ENCODE results near the gene FILIP1.

FILIP1 gene

GRCh38 chr6:75262716-75263400 lies 230.7 kb downstream of the FILIP1 start:
- no peak overlapping the region for H3K27ac ChIP-seq
- TF ChIP-seq ZFX (IDR thresholded peaks at IDR 0.05) = no peak
- TF ChIP-seq, protein P1, sequence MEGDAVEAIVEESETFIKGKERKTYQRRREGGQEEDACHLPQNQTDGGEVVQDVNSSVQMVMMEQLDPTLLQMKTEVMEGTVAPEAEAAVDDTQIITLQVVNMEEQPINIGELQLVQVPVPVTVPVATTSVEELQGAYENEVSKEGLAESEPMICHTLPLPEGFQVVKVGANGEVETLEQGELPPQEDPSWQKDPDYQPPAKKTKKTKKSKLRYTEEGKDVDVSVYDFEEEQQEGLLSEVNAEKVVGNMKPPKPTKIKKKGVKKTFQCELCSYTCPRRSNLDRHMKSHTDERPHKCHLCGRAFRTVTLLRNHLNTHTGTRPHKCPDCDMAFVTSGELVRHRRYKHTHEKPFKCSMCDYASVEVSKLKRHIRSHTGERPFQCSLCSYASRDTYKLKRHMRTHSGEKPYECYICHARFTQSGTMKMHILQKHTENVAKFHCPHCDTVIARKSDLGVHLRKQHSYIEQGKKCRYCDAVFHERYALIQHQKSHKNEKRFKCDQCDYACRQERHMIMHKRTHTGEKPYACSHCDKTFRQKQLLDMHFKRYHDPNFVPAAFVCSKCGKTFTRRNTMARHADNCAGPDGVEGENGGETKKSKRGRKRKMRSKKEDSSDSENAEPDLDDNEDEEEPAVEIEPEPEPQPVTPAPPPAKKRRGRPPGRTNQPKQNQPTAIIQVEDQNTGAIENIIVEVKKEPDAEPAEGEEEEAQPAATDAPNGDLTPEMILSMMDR (conservative IDR thresholded peaks at IDR 0.05) = no peak

GRCh38 chr6:75261299-75261698 lies 232.3 kb downstream of the FILIP1 start:
- TF ChIP-seq ZFX (IDR thresholded peaks at IDR 0.05) = no peak
- TF ChIP-seq, protein P1 (conservative IDR thresholded peaks at IDR 0.05) = no peak
- no peak overlapping the region for H3K27ac ChIP-seq

DNA sequence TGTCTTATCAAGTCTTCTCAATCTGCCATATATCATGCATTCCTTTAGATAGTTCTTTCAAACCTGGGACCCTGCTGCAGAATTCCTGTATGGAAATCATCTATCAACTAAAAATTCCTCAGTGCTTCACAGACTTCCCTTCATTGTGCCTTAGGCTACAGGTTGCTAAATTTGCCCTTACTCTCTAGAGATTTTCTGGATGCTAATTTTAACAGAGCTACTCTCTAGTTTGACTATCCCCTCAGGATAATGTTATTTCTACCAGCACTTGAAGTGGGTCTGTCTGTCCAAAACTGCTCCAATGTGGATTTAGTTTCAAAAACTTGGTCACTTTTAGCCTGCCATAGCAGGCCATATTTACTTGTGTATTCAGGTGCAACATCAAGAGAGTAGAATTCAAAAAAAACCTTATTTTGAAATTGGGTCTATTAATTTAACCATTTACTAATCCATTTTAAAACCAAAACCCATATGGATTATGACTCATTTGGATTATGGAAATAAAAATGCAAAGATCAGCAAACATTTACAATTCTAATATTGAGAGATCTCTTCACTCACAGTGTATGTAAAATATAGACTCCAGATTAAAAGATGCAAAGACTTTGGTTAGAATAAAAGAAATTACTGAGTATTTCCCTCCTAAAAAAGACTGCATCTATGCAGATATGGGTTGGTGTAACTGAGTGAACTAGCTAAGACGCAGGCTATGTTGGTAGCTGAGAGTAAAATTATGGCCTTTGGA lies 236.1 kb downstream of the FILIP1 start:
- TF ChIP-seq, protein P1 (conservative IDR thresholded peaks at IDR 0.05) = no peak
- no peak for TF ChIP-seq ZFX (IDR thresholded peaks at IDR 0.05)
- no peak overlapping the region for H3K27ac ChIP-seq

GRCh38 chr6:75250552-75250951 lies 243.0 kb downstream of the FILIP1 start:
- H3K27ac ChIP-seq = no peak overlapping the region
- TF ChIP-seq, protein P1 (conservative IDR thresholded peaks at IDR 0.05) = no peak
- TF ChIP-seq ZFX (IDR thresholded peaks at IDR 0.05) = no peak

DNA sequence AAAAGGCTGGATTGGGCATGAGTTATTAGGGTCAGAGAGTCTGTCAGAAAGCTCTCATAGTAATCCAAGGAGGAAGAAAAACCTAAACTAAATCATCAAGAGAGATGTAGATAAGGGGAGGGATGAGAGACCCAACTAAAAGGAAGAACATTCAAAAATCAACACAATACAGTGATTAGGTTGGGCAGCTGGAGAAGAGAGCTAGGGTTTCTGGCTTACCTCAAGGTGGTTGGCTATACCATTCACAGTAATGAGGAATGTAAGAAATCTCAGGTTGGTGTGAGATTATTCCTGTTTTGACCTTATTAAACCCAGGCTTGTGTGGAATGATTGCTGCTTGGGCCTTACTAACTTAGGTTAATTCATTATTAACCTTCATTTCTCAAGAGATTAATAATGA lies 243.8 kb downstream of the FILIP1 start:
- no peak overlapping the region for H3K27ac ChIP-seq
- TF ChIP-seq ZFX (IDR thresholded peaks at IDR 0.05) = no peak
- TF ChIP-seq, protein P1 (conservative IDR thresholded peaks at IDR 0.05) = no peak

DNA sequence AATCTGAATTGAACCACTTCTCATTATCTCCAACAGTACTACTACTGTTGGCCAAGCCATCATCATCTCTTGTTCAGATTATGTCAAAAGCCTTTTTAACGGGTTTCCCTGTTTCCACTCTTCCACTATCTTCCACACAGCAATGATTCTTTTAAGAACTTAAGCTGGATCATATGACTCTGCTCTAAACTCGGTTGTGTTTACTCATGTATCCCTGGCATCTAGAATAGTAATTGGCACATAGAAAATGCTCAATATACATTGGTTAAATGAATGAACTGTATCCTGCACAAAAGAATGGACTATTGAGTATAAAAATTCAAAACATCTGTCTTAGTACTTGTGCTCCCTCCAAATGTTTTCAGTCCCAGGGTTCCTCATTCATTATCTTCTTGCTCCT lies 247.2 kb downstream of the FILIP1 start:
- TF ChIP-seq, protein P1 (conservative IDR thresholded peaks at IDR 0.05) = no peak
- TF ChIP-seq ZFX (IDR thresholded peaks at IDR 0.05) = no peak
- H3K27ac ChIP-seq = no peak overlapping the region

DNA sequence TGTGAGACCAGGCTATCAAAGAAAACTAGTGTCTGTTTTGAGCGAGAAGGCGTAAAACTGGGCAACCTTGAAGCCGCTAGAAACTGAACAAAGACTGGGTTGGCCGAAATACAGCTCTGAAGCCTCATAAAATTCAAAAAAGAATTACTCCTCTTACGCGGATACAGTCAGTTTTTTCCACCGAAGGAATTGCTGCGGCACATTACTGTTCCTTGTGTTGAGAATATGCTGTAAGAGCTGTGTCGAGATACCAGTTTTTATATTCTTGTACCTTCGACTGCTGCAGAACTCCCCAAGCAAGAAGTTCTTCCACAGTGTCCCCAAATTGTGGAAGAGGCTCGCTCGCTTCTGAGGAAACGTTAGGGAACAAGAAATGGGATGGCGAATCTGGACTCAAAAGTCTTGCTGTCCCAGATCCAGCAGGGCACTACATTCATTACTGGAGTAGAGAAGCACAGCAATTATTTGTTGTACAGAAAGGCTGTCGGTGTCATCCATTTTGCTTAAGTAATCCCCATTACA lies 249.5 kb downstream of the FILIP1 start:
- no peak for TF ChIP-seq ZFX (IDR thresholded peaks at IDR 0.05)
- TF ChIP-seq, protein P1 (conservative IDR thresholded peaks at IDR 0.05) = no peak
- peak overlapping the region; percentile 92 for H3K27ac ChIP-seq
